ENCODE data around the gene TOMM22.

Gene TOMM22

DNA sequence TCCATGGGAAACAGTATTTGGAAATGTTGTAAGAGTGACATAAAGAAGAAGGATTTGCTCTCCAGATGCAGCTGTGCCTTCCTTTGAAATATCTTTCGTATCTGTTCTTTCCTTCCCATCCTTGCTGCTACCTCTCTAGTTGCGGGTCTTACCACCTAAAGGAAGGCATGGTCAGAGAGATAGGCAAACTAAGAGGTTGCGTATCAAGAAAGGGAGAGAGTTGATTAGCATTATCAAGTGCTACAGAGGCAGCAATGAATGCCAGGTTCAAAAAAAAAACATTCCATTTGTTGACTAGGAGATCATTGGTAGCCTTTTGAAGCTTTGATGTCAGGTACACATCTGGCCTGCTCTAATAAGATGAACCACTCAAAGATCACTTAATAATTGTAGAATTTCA is 28.6 kb downstream of the TOMM22 start:
- TF ChIP-seq, protein P1, sequence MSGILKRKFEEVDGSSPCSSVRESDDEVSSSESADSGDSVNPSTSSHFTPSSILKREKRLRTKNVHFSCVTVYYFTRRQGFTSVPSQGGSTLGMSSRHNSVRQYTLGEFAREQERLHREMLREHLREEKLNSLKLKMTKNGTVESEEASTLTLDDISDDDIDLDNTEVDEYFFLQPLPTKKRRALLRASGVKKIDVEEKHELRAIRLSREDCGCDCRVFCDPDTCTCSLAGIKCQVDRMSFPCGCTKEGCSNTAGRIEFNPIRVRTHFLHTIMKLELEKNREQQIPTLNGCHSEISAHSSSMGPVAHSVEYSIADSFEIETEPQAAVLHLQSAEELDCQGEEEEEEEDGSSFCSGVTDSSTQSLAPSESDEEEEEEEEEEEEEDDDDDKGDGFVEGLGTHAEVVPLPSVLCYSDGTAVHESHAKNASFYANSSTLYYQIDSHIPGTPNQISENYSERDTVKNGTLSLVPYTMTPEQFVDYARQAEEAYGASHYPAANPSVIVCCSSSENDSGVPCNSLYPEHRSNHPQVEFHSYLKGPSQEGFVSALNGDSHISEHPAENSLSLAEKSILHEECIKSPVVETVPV (CRISPR knock-in tag; IDR thresholded peaks at IDR 0.05), result no peak
- TF ChIP-seq BACH2 (CRISPR knock-in tag; IDR thresholded peaks at IDR 0.05; ENCODE audit: borderline replicate concordance), result no peak
- TF ChIP-seq, protein P2, sequence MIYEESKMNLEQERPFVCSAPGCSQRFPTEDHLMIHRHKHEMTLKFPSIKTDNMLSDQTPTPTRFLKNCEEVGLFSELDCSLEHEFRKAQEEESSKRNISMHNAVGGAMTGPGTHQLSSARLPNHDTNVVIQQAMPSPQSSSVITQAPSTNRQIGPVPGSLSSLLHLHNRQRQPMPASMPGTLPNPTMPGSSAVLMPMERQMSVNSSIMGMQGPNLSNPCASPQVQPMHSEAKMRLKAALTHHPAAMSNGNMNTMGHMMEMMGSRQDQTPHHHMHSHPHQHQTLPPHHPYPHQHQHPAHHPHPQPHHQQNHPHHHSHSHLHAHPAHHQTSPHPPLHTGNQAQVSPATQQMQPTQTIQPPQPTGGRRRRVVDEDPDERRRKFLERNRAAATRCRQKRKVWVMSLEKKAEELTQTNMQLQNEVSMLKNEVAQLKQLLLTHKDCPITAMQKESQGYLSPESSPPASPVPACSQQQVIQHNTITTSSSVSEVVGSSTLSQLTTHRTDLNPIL (CRISPR knock-in tag; IDR thresholded peaks at IDR 0.05; ENCODE audit: low read depth), result no peak
- TF ChIP-seq CSDC2 (CRISPR knock-in tag; IDR thresholded peaks at IDR 0.05), result no peak
- TF ChIP-seq RARB (CRISPR knock-in tag; IDR thresholded peaks at IDR 0.05), result no peak
- ATAC-seq, result no peak

DNA sequence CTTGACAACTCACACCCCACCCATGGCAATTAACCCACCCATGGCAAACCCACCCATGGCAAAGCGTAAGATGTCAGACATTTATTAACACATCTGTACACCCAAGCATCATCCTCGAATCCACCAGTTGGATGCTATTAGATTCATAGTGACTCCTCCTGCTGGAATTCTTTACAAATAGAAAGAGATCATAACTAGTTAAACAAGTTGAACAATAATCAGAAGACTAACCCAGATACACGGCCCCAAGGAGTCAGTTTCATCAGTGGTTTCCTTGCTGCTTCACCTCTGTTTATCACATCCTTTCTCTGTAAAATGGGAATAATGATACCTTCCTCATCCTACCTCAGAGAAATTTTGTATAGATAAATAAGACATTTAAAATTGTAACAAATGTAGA is 29.1 kb downstream of the TOMM22 start:
- TF ChIP-seq, protein P3, sequence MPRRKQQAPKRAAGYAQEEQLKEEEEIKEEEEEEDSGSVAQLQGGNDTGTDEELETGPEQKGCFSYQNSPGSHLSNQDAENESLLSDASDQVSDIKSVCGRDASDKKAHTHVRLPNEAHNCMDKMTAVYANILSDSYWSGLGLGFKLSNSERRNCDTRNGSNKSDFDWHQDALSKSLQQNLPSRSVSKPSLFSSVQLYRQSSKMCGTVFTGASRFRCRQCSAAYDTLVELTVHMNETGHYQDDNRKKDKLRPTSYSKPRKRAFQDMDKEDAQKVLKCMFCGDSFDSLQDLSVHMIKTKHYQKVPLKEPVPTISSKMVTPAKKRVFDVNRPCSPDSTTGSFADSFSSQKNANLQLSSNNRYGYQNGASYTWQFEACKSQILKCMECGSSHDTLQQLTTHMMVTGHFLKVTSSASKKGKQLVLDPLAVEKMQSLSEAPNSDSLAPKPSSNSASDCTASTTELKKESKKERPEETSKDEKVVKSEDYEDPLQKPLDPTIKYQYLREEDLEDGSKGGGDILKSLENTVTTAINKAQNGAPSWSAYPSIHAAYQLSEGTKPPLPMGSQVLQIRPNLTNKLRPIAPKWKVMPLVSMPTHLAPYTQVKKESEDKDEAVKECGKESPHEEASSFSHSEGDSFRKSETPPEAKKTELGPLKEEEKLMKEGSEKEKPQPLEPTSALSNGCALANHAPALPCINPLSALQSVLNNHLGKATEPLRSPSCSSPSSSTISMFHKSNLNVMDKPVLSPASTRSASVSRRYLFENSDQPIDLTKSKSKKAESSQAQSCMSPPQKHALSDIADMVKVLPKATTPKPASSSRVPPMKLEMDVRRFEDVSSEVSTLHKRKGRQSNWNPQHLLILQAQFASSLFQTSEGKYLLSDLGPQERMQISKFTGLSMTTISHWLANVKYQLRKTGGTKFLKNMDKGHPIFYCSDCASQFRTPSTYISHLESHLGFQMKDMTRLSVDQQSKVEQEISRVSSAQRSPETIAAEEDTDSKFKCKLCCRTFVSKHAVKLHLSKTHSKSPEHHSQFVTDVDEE (CRISPR knock-in tag; IDR thresholded peaks at IDR 0.05), result no peak
- no peak for TF ChIP-seq ARNTL (CRISPR knock-in tag; IDR thresholded peaks at IDR 0.05; ENCODE audit: borderline replicate concordance, low read depth)
- TF ChIP-seq ZNF70 (CRISPR knock-in tag; IDR thresholded peaks at IDR 0.05), result no peak
- TF ChIP-seq, protein P4, sequence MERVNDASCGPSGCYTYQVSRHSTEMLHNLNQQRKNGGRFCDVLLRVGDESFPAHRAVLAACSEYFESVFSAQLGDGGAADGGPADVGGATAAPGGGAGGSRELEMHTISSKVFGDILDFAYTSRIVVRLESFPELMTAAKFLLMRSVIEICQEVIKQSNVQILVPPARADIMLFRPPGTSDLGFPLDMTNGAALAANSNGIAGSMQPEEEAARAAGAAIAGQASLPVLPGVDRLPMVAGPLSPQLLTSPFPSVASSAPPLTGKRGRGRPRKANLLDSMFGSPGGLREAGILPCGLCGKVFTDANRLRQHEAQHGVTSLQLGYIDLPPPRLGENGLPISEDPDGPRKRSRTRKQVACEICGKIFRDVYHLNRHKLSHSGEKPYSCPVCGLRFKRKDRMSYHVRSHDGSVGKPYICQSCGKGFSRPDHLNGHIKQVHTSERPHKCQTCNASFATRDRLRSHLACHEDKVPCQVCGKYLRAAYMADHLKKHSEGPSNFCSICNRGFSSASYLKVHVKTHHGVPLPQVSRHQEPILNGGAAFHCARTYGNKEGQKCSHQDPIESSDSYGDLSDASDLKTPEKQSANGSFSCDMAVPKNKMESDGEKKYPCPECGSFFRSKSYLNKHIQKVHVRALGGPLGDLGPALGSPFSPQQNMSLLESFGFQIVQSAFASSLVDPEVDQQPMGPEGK (CRISPR knock-in tag; IDR thresholded peaks at IDR 0.05; ENCODE audit: borderline replicate concordance), result no peak
- no peak for TF ChIP-seq GLIS3 (CRISPR knock-in tag; IDR thresholded peaks at IDR 0.05)
- TF ChIP-seq ZFP3 (CRISPR knock-in tag; IDR thresholded peaks at IDR 0.05), result no peak
- TF ChIP-seq ISL1 (CRISPR knock-in tag; IDR thresholded peaks at IDR 0.05), result no peak
- no peak for TF ChIP-seq PPARA (CRISPR knock-in tag; IDR thresholded peaks at IDR 0.05; ENCODE audit: borderline replicate concordance)
- no peak for TF ChIP-seq SNAI2 (CRISPR knock-in tag; IDR thresholded peaks at IDR 0.05)
- TF ChIP-seq, protein P5, sequence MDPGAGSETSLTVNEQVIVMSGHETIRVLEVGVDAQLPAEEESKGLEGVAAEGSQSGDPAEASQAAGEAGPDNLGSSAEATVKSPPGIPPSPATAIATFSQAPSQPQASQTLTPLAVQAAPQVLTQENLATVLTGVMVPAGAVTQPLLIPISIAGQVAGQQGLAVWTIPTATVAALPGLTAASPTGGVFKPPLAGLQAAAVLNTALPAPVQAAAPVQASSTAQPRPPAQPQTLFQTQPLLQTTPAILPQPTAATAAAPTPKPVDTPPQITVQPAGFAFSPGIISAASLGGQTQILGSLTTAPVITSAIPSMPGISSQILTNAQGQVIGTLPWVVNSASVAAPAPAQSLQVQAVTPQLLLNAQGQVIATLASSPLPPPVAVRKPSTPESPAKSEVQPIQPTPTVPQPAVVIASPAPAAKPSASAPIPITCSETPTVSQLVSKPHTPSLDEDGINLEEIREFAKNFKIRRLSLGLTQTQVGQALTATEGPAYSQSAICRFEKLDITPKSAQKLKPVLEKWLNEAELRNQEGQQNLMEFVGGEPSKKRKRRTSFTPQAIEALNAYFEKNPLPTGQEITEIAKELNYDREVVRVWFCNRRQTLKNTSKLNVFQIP (CRISPR knock-in tag; IDR thresholded peaks at IDR 0.05; ENCODE audit: borderline replicate concordance, low read depth), result no peak
- no peak for TF ChIP-seq ZNF565 (CRISPR knock-in tag; conservative IDR thresholded peaks at IDR 0.05; ENCODE audit: low read depth)
- TF ChIP-seq ESRRG (CRISPR knock-in tag; IDR thresholded peaks at IDR 0.05), result no peak
- TF ChIP-seq, protein P1 (CRISPR knock-in tag; IDR thresholded peaks at IDR 0.05), result no peak
- ATAC-seq, result no peak

DNA sequence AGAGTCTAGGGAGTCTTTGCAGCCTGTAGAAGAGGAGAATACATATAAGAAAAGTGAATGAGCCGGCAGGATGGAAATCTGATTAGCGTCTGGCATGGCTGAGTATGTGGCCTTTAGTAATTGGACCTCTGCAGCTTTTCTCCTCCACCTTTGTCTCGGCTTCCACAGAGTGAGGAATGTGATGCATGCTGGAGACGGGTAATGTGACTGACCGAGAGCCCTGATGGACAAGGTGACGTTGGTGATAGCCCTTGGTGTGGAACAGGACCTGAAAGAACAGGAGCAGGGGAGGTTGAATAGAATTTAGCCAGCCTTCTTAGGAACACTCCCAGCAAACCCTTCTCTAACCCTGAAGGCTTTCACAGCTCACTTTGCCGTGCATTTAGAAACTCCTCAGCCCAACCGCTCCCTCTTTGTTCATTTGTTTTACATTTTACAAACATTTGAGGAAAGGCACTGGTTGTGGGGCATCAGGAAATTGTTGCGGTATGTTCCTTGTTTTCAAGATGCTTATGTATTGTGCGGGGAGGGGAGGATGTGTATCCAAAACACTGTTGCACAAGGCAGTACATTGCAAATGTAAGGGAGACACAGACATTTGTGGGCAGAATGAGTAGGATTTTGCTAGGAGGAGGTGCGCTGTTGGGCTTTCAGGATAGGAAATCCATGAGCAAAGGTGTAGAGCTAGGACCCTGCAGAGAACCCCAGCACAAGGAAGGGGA is 30.9 kb downstream of the TOMM22 start:
- no peak for ATAC-seq
- TF ChIP-seq OSR1 (CRISPR knock-in tag; IDR thresholded peaks at IDR 0.05) (no peak), ZFP3 (CRISPR knock-in tag; IDR thresholded peaks at IDR 0.05) (no peak), PPARA (CRISPR knock-in tag; IDR thresholded peaks at IDR 0.05; ENCODE audit: borderline replicate concordance) (no peak), ZFP30 (CRISPR knock-in tag; IDR thresholded peaks at IDR 0.05) (no peak)
- TF ChIP-seq, protein P5 (CRISPR knock-in tag; IDR thresholded peaks at IDR 0.05; ENCODE audit: borderline replicate concordance, low read depth), result no peak
- TF ChIP-seq, protein P2 (CRISPR knock-in tag; IDR thresholded peaks at IDR 0.05; ENCODE audit: low read depth), result no peak
- TF ChIP-seq, protein P1 (CRISPR knock-in tag; IDR thresholded peaks at IDR 0.05), result no peak

Data from SK-N-SH treated with all-trans-retinoic acid at 6 μM for 48 hours (cell line).